GM18517 (cell line): ENCODE data around the gene ASTN2.

ENCODE experiments used
- ATAC-seq: cut with Tn5 transposase; IDR thresholded peaks from one replicate; pipeline ENCODE4 v1.9.1; 2021; ENCODE audit warnings: mild to moderate bottlenecking, moderate library complexity; ENCODE audit not compliant: unreplicated experiment

Gene ASTN2

GRCh38 chr9:117305454-117305853 lies 109.4 kb downstream of the ASTN2 start:
- ATAC-seq, result no peak

- no peak for ATAC-seq
Measured at GRCh38 chr9:117304549-117304948, 110.3 kb downstream of the ASTN2 start.

DNA sequence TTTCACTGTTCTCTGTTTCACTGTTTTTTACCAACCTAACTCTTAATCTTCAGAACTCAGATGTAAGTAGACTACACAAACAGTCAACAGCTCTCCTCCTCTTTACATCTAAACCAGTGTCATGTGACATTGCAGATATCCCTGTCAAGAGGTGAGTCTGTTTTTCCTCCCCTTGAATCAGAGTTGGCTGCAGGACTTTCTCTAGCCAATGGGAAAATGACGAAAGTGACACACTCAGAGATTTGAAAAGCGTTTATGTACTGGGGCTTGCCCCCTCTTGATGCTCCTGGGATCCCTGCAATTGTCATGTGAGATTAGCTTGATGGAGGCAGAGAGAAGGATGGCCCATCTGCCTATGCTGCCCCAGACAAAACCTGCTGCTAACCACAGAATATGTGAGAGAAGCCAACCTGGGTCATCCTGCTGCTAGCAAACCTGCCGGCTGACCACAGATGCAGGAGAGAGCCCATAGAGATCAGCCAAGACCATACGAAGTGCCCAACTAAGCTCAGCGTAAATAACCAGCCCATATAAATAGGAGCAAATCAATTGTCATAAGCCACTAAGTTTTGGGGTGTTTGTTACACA lies 111.1 kb downstream of the ASTN2 start:
- no peak for ATAC-seq

DNA sequence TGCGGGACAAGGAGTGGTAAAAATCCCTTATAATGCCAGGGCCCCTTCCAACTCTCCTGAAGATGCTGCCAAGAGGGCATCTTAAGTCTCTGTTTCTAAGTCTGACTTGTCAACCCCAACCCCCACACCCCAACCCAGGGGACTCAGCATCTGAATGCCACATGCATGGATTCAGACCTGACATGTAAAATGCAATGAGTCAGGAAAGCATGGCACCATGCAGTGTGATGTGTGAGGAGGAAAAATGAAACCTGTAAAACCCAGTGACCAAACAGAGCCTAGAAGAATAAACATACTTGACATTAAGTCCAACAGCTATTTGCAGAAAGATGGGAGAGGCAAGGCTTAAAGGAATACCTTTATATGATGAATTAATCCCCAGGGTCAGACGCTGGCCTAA lies 112.4 kb downstream of the ASTN2 start:
- no peak for ATAC-seq

DNA sequence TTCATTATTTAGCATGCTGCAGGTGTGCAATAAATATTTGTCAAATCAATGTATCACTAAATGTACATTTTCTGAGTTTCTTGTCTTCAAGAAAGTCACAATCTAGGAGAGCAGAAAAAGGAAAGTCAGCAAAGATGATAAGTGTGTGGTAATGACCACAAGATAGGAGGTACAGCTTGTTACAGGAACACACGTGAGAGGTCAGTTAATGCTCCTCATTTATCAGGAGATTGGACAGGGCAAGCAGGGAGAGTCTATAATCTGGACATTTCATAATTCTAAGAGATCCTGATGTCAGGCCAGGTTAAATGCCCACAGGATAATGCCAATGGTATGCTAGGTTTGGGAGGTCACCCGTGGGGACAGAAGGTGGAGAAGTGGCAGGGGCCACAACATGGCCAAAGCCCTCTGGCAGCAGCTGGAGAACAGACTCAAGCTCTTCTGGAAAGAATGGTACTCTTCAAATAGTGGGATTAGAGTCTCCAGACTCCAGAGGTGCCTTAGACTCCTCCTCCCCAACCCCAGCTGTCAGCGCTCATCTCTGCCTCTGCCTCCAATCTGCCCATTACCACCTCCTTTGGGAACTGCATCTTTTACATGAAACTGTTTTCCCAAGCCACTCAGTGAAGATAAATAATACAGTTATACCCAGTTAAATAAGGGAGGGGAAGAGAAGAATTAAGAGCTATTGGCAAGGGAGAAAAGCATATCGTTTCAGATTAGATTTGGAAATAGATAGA lies 114.3 kb downstream of the ASTN2 start:
- ATAC-seq, result no peak

- ATAC-seq, result no peak
Measured at GRCh38 chr9:117296453-117296852, 118.4 kb downstream of the ASTN2 start.

DNA sequence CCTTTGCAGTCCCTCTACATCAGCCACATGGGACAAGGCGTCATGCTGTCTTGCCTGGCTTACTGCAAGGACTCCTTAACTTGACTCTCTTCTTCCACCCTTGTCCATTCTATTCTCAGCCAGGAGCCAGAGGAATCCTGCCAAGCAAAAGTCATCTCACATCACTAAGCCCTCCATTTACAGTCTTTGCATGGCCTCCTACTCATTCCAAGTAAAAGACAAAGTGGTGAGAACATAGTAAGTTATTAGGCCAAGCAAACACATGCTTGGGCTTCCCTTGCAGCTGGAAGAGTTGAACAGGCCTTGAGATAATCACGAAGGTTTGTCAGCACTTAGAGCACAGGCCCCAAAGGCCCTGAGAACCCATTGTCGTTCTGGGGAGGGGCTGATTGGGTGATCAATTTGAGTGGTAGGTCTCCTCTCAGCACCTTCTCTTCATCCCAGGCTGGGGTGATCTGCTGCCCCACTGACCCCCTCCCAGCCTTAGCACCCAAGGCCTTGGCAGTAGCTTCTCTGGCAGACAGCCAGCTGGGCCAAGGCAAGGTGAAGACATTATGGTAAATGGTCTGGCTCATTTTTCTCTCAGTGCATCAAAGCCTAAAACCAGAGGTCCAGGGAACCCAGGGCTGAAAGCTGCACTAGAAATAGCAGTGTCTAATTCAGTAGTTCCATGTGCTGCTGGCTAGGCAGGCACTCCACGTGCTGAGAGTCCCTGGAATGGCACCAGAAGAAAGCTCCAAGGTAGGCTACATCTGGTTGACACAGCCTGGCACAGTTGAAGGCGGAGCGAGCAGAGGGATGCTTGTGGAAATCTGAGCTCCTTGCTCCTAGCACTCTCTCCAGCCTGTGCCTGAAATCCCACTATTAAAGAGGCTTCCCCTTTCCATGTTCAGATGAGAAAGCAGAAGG lies 121.4 kb downstream of the ASTN2 start:
- no peak for ATAC-seq

GRCh38 chr9:117290856-117291622 lies 123.8 kb downstream of the ASTN2 start:
- ATAC-seq, result no peak

GRCh38 chr9:117290306-117290840 lies 124.5 kb downstream of the ASTN2 start:
- ATAC-seq, result no peak

DNA sequence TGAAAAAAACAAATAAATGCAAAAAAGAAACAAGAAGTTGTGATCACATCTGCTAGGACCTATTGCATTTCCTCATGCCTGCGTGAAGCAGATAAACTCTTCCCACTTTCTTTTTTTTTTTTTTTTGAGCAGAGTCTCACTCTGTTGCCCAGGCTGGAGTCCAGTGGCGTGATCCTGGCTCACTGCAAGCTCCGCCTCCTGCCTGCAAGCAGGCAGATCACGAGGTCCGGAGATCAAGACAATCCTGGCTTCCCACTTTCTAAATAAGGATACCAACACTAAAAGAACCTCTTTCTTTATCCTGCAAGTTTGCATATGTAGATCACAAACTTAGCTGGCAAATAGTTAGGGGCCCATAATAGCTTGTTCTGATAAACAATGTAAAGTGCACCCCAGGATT lies 128.6 kb downstream of the ASTN2 start:
- no peak for ATAC-seq

DNA sequence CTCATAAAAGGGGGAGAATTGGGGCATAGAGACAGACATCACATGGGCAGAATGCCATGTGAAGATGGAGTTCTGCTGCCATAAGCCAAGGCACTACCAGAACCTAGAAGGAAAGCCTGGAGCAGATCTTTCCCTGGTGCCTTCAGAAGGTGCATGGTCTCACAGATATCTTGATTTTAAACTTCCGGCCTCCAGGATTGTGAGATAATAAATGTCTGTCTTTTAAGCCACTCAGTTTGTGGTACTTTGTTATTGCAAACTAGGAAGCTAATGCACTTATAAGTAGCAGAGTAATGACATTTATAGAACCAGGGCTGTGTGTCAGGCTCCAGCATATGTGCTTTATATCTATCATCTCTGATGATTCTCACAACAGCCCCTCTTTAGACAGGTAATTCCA lies 130.4 kb downstream of the ASTN2 start:
- ATAC-seq, result no peak

DNA sequence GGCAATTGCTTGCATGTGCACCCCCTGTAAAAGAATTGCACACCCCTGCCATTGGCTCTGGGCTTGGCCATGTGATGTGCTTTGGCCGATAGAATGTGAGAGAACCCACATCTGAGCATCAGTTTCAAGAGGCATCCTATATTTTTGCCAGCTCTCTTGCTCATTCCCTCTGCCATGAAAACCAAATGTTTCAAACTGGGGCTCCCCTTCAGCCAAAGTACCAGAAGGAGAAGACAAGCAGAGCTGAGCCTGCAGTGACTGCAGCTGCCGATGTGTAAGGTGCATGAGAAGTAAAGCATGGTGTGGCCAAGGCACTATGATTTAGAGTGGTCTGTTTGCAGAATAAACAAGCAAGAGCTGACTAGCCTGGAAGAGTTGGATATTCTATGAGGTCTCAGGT lies 132.3 kb downstream of the ASTN2 start:
- no peak for ATAC-seq

- no peak for ATAC-seq
Measured at GRCh38 chr9:117278471-117279035, 136.3 kb downstream of the ASTN2 start.

DNA sequence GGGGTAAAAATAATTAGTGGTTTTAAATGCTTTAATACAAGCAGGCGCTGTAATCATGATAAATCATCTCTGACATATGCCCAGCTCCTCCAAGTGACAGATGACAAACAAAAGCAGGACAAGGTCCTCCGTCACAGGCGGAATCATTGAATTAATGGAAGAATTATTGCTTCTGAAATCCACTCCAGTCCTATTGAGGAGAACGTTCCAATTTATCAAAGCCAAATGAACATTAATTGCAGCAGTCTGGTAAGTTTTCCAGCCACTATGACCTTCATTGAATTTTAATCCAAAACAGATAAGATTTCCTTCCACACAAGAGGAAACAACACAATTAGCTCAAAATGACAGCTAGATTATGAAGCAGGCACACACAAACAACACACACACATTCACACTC lies 136.8 kb downstream of the ASTN2 start:
- no peak for ATAC-seq

DNA sequence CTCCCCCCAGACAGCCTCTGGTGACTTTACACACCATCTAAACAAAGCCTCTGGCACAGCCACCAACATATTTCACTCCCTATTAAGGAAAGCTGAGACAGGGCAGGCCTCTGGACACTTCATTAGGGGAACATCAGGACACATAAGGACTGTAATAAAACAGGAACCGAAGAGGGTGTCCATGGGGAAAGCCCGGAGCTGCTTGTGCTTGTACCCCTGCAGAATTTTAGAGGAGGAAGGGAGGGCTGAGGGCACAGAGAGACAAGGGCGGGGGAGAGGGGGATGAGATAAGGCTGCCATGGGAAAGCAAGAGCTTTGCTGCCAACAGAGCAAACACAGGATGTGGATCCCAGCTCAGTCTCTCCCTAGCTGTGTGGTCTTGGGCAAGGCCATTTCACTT lies 138.4 kb downstream of the ASTN2 start:
- no peak for ATAC-seq

DNA sequence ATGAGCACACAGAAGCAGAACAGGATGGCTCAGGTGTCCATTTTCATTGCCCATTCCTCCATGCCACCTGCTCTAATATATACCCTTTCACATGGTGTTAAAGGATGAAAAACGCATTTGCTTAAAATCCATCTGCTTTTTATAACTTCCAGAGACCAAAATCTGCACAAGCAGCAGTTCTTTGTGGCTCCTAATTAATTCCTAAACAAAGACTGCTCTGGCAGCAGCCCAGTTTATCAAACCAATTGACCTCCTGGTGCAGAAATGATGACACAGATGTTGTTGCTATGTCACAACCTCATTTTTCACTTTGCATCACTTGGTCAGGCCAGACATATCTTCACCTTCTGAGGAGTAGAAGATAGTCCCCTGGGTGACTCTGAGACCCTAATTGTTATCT lies 141.2 kb downstream of the ASTN2 start:
- ATAC-seq, result no peak

- no peak for ATAC-seq
Measured at GRCh38 chr9:117268847-117269446, 145.9 kb downstream of the ASTN2 start.

DNA sequence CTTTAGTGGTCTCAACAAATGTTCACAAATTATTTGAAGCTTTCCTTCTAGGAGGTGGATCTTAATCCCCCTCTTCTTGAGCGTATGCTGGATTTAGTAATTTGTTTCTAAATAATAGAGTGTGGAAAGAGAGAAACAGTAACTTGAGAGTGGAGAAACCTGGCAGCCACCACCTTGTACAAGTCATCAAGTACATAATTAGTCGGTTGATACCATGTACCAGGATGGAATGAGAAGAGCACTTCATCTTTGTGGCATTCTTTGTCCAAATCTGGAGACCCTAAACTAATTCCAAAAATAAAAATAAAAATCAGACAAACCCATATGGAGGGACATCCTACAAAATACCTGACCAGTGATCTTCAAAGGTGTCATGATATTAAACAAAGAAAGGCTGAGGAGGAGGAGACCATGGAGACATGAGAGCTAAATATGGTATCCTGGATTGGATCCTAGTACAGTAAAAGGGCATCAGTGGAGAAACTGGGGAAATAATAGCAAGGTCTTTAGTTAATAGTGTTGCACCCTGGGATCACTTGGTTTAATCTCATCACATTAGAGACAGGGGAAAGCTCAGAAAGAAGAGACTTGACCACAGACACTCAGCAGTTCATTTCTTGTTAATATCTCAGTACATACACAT lies 147.9 kb downstream of the ASTN2 start:
- ATAC-seq, result no peak

DNA sequence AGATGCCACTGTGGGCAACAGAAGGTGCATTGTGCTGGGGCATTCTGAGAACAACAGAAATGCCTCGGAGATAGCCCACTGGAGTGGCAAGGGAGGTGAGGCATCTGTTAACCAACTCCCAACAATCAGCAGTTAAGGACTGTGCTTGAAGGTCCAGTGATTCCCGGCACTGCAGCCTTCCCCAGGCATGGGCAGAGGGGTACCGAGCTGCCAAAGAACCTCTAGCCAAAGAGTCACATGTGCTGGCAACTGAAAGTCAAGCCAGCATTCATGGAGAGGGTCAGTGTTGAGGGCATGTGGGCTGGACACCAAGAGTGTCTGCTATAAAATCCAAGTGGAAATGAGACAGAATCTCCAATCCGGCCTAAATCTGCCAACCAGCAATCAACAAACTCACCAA lies 149.6 kb downstream of the ASTN2 start:
- no peak for ATAC-seq
